Neuronal stem cell (in vitro differentiated cells): ENCODE data around the gene ABCC2.

Source experiments
- DNase-seq: peaks from one replicate; pipeline ENCODE4 v3.0.0-alpha.2; 2013; ENCODE audit warnings: low spot score
- H2AFZ ChIP-seq: one replicate; pipeline ENCODE4 v1.6.1; 2013; ENCODE audit warnings: mild to moderate bottlenecking, low read length, inconsistent platforms
- H2AK5ac ChIP-seq: 2 replicates; pipeline ENCODE4 v1.6.1; 2013; ENCODE audit warnings: low read depth, mild to moderate bottlenecking, inconsistent platforms, low read length, moderate library complexity, mixed read lengths
- H2BK120ac ChIP-seq: 2 replicates; pipeline ENCODE4 v1.6.1; 2013; ENCODE audit warnings: low read depth, mild to moderate bottlenecking, inconsistent platforms, low read length, moderate library complexity, mixed read lengths
- H2BK12ac ChIP-seq: one replicate; pipeline ENCODE4 v1.6.1; 2013; ENCODE audit warnings: low read length, inconsistent platforms
- H2BK15ac ChIP-seq: 2 replicates; pipeline ENCODE4 v1.6.1; 2013; ENCODE audit warnings: mild to moderate bottlenecking, low read length, inconsistent platforms, mixed read lengths
- H2BK5ac ChIP-seq: one replicate; pipeline ENCODE4 v1.6.1; 2013; ENCODE audit warnings: inconsistent platforms, mild to moderate bottlenecking, low read length, moderate library complexity
- H3K14ac ChIP-seq: one replicate; pipeline ENCODE4 v1.6.1; 2013; ENCODE audit warnings: low read length, inconsistent platforms
- H3K18ac ChIP-seq: 2 replicates; pipeline ENCODE4 v1.6.1; 2013; ENCODE audit warnings: low read length, inconsistent platforms
- H3K23ac ChIP-seq: 2 replicates; pipeline ENCODE4 v1.6.1; 2013; ENCODE audit warnings: low read depth, mild to moderate bottlenecking, mixed read lengths, low read length, inconsistent platforms; ENCODE audit not compliant: poor library complexity
- H3K27ac ChIP-seq: replicated peaks from 3 replicates; pipeline ENCODE4 v1.5.1; 2013; ENCODE audit warnings: low read length, inconsistent platforms
- H3K27me3 ChIP-seq, 3 experiments: 2 replicates each; pipeline ENCODE4 v1.6.1; 2013; ENCODE audit warnings: low read length in 3 of 3, mild to moderate bottlenecking in 2 of 3, inconsistent platforms in 1 of 3, low read depth in 1 of 3, mixed read lengths in 1 of 3, moderate library complexity in 1 of 3; ENCODE audit not compliant: control insufficient read depth in 3 of 3, insufficient read depth in 3 of 3
- H3K36me3 ChIP-seq, 2 donors: replicated peaks in 1 of 2; 2 replicates each; pipeline ENCODE4 v1.6.1; 2013; ENCODE audit warnings: low read length in 2 of 2; ENCODE audit not compliant: control insufficient read depth in 2 of 2, insufficient read depth in 2 of 2
- H3K4ac ChIP-seq: 2 replicates; pipeline ENCODE4 v1.6.1; 2013; ENCODE audit warnings: inconsistent platforms, mild to moderate bottlenecking, low read length, moderate library complexity
- H3K4me1 ChIP-seq, 2 donors: 1 replicate in 1 of 2; 2 replicates in 1 of 2; pipeline ENCODE4 v1.6.1; 2013; ENCODE audit warnings: low read length in 2 of 2, low read depth in 1 of 2; ENCODE audit not compliant: control insufficient read depth in 2 of 2, insufficient read depth in 1 of 2
- H3K4me2 ChIP-seq: one replicate; pipeline ENCODE4 v1.6.1; 2013; ENCODE audit warnings: mild to moderate bottlenecking, low read length, inconsistent platforms; ENCODE audit not compliant: insufficient read depth, poor library complexity, severe bottlenecking
- H3K4me3 ChIP-seq, 2 donors: 2 replicates each; pipeline ENCODE4 v1.5.1; 2013; ENCODE audit warnings: low read length in 2 of 2, mild to moderate bottlenecking in 2 of 2, inconsistent platforms in 1 of 2, moderate library complexity in 1 of 2
- H3K79me1 ChIP-seq: one replicate; pipeline ENCODE4 v1.6.1; 2013; ENCODE audit warnings: low read depth, mild to moderate bottlenecking, inconsistent platforms, low read length, moderate library complexity
- H3K9ac ChIP-seq: one replicate; pipeline ENCODE4 v1.6.1; 2013; ENCODE audit warnings: mild to moderate bottlenecking, low read depth, low read length, inconsistent platforms; ENCODE audit not compliant: poor library complexity
- H3K9me3 ChIP-seq, 2 donors: replicated peaks in 1 of 2; 2 replicates each; pipeline versions ENCODE3 to v1.6.1; 2013; ENCODE audit warnings: low read length in 2 of 2, mild to moderate bottlenecking in 2 of 2, inconsistent platforms in 1 of 2, low read depth in 1 of 2, mixed read lengths in 1 of 2, moderate library complexity in 1 of 2; ENCODE audit not compliant: control insufficient read depth in 2 of 2, insufficient read depth in 1 of 2
- H4K8ac ChIP-seq: one replicate; pipeline ENCODE4 v1.6.1; 2013; ENCODE audit warnings: low read depth, mild to moderate bottlenecking, inconsistent platforms, low read length, moderate library complexity
- H4K91ac ChIP-seq: one replicate; pipeline ENCODE4 v1.6.1; 2013; ENCODE audit warnings: low read length, low read depth, mild to moderate bottlenecking, inconsistent platforms; ENCODE audit not compliant: poor library complexity
- WGBS, 2 donors: extraction: QIAGEN DNeasy Blood & Tissue Kit; methylation state at CpG; one replicate each; pipeline ENCODE4 v1.1.7; 2013; ENCODE audit warnings: missing lambda C conversion rate in 2 of 2, mixed read lengths in 1 of 2; ENCODE audit not compliant: insufficient read length in 2 of 2, insufficient replicate concordance in 1 of 2; ENCODE audit errors: extremely low coverage in 2 of 2; 5-methylcytosine and 5-hydroxymethylcytosine counted together

Gene ABCC2

GRCh38 chr10:99785646-99786045 lies 3.2 kb downstream of the ABCC2 start:
- H3K23ac ChIP-seq, result no peak overlapping the region
- no peak overlapping the region for H3K18ac ChIP-seq
- H2BK5ac ChIP-seq, result no peak overlapping the region
- no peak overlapping the region for H3K14ac ChIP-seq
- H3K4me3 ChIP-seq, result no peak overlapping the region
- no peaks in the 10 kb centered on the region for H3K36me3 ChIP-seq
- H3K79me1 ChIP-seq, result no peaks in the 10 kb centered on the region
- H3K27ac ChIP-seq, result no peak overlapping the region
- WGBS, 2 donors, result no CpG with 5 or more reads among the region's 6 CpGs
- H2AK5ac ChIP-seq, result no peak overlapping the region
- no peak overlapping the region for H3K4ac ChIP-seq
- DNase-seq, result no peak
- H4K8ac ChIP-seq, result no peak overlapping the region
- H2BK12ac ChIP-seq, result no peak overlapping the region
- no peaks in the 10 kb centered on the region for H3K4me1 ChIP-seq
- no peak overlapping the region for H3K4me2 ChIP-seq
- no peak overlapping the region for H2AFZ ChIP-seq
- no peak overlapping the region for H4K91ac ChIP-seq
- H2BK15ac ChIP-seq, result no peak overlapping the region
- no peaks in the 10 kb centered on the region for H3K27me3 ChIP-seq
- no peaks in the 10 kb centered on the region for H3K9me3 ChIP-seq
- H2BK120ac ChIP-seq, result no peak overlapping the region
- no peak overlapping the region for H3K9ac ChIP-seq

DNA sequence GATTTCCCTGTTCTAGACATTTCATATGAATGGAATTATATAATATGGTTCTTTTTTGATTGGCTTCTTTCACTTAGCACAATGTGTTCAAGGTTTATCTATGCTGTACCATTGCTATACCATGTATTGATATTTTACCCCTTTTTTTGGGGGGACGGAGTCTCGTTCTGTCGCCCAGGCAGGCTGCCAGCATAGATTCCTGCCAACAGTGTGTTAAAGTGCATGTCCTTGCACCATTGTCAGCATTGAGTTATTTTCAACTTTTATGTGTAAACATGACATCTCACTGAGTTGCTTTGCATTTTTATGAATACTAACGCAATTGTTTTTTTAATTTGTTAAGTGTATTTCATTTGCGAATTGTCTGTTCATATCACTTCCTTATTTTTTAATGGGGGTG lies 4.9 kb downstream of the ABCC2 start:
- no peak overlapping the region for H2BK15ac ChIP-seq

DNA sequence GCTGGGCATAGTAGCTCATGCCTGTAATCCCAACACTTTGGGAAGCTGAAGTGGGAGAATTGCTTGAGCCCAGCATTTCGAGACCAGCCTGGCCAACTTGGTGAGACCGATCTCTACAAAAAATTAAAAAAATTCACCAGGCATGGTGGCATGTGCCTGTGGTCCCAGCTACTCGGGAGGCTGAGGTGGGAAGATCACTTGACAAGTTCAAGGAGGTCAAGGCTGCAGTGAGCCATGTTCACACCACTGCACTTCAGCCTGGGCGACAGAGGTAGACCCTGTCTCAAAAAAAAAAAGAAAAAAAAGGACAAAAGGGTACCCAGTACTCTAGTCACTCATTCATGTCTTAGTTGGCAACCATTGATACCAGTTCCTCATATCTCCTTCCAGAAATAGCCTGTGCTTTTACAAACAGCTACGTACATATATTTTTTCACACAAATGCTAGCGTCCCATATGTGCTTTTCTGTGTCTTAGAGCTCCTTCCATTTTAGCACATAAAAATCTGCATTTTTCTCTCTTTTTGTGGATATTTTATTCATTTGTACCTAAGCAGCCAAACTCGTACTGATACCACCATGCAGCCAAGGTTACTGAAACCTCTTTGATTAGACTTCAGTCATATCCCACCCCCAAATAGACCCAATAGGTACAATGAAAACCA lies 5.5 kb downstream of the ABCC2 start:
- Histone ChIP-seq H3K27me3 (no peaks in the 10 kb centered on the region), H2AK5ac (no peak overlapping the region), H3K14ac (no peak overlapping the region), H4K91ac (no peak overlapping the region), H2AFZ (no peak overlapping the region), H3K27ac (no peak overlapping the region), H2BK12ac (no peak overlapping the region), H3K9me3 (no peaks in the 10 kb centered on the region), H3K23ac (no peak overlapping the region), H2BK120ac (no peak overlapping the region), H2BK15ac (no peak overlapping the region), H3K4me2 (no peak overlapping the region), H3K4me1 (no peaks in the 10 kb centered on the region), H3K4ac (no peak overlapping the region), H3K4me3 (no peak overlapping the region), H3K36me3 (no peaks in the 10 kb centered on the region), H3K9ac (no peak overlapping the region), H3K18ac (no peak overlapping the region), H3K79me1 (no peaks in the 10 kb centered on the region), H2BK5ac (no peak overlapping the region), H4K8ac (no peak overlapping the region)
- no CpG with 5 or more reads among the region's 7 CpGs for WGBS, 2 donors
- DNase-seq, result no peak

More for the DNA sequence above, 4.9 kb downstream of the ABCC2 start:
- no peak overlapping the region for H4K8ac ChIP-seq
- no peaks in the 10 kb centered on the region for H3K79me1 ChIP-seq
- no peak overlapping the region for H2BK12ac ChIP-seq
- no peaks in the 10 kb centered on the region for H3K4me1 ChIP-seq
- H2BK5ac ChIP-seq, result no peak overlapping the region
- H3K27ac ChIP-seq, result no peak overlapping the region
- DNase-seq, result no peak
- H3K4ac ChIP-seq, result no peak overlapping the region
- no peak overlapping the region for H3K4me2 ChIP-seq
- H3K9me3 ChIP-seq, result no peaks in the 10 kb centered on the region
- no peak overlapping the region for H2BK120ac ChIP-seq
- H3K23ac ChIP-seq, result no peak overlapping the region
- H3K36me3 ChIP-seq, result no peaks in the 10 kb centered on the region
- H4K91ac ChIP-seq, result no peak overlapping the region
- H3K14ac ChIP-seq, result no peak overlapping the region
- no peak overlapping the region for H2AK5ac ChIP-seq
- no peak overlapping the region for H2AFZ ChIP-seq
- H3K4me3 ChIP-seq, result no peak overlapping the region
- no peaks in the 10 kb centered on the region for H3K27me3 ChIP-seq
- no peak overlapping the region for H3K18ac ChIP-seq
- no peak overlapping the region for H3K9ac ChIP-seq
- no CpG with 5 or more reads among the region's 5 CpGs for WGBS, 2 donors

DNA sequence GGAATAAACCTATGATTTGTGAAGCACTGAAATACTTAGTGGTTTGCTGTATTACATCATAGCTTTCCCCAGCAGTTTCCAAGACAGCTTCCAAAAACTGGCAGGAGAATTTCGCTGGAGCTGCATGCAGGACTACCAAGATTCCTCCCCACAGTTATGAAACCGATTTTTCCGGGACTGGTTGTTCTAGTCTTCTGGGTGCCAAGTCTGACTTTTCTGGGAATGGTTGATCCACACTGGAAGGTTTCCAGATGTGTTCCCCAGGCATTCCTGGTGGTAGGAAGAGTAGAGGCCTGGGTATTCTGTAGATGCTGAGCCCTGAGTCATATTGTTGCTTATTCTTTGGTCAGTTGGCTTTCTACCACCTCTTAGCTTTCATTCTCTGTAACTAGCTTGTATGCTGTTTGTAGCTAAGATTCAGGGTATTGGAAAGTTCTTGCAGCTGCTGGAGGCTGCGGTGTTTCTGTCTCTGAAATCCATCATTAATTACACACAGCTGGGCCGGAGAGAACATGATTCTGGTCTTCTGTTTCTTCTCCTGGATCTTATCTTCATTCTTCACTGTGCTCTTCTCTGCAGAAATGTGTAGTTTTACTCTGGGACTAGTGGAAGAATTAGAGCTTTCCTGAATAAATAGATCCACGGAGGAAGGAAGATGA lies 6.3 kb downstream of the ABCC2 start:
- Histone ChIP-seq H3K18ac (no peak overlapping the region), H3K27ac (no peak overlapping the region), H3K4ac (no peak overlapping the region), H3K4me2 (no peak overlapping the region), H2AK5ac (no peak overlapping the region), H3K79me1 (no peaks in the 10 kb centered on the region), H4K8ac (no peak overlapping the region), H2BK120ac (no peak overlapping the region), H2BK5ac (no peak overlapping the region), H3K14ac (no peak overlapping the region), H3K36me3 (no peaks in the 10 kb centered on the region), H2BK15ac (no peak overlapping the region), H3K4me1 (no peaks in the 10 kb centered on the region), H3K9me3 (no peaks in the 10 kb centered on the region), H2BK12ac (no peak overlapping the region), H2AFZ (no peak overlapping the region), H3K27me3 (no peaks in the 10 kb centered on the region), H3K9ac (no peak overlapping the region), H4K91ac (no peak overlapping the region), H3K4me3 (no peak overlapping the region), H3K23ac (no peak overlapping the region)
- no peak for DNase-seq
- no CpG with 5 or more reads among the region's 6 CpGs for WGBS, 2 donors
